ENCODE results near the gene FILIP1. TPM values are rescaled to one million over a fixed set of nuclear protein-coding genes. Genes with fewer than 3 reads are reported as not detected.
A peak's percentile ranks its signal among the peaks of the same experiment; 100 is the strongest.
"Not testable (repeated sequence)": the region's sequence is repeated elsewhere in the genome, so short reads cannot be mapped to it uniquely, and the experiment has no call there.

The FILIP1 gene
- total RNA-seq, 2 donors from 2014 or later = 0.07 to 0.08 TPM

DNA sequence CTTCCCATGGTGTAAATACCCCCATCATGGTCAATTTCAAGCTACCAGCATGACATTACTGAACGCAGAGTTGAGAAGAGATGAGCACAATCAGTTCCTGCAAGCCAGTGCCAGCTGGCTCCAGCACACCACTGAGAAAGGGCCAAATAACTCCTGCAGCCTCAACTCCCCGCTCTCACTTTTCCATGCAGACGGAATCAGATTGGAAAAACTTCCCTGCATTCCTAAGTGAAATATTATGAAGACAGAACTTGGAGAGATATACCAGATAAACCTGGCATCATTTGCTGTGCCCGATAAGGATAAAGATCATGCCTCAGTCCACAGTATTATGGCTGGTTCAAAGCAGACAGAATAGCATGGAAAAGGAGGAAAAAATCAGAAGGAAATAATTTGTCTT lies 56.7 kb downstream of the FILIP1 start:
- ATAC-seq (no peak), DNase-seq (no peak)
- Mint-ChIP-seq H3K27me3 (peaks cover 31% of the 10 kb centered on the region), H3K4me1 (no peaks in the 10 kb centered on the region), H3K36me3 (ENCODE audit: low read depth) (no peaks in the 10 kb centered on the region), H3K27ac (no peak overlapping the region), H3K4me3 (no peak overlapping the region)
- H3K9me3 ChIP-seq (ENCODE audit: control insufficient read depth, low read length, poor library complexity, severe bottlenecking) = no peaks in the 10 kb centered on the region

DNA sequence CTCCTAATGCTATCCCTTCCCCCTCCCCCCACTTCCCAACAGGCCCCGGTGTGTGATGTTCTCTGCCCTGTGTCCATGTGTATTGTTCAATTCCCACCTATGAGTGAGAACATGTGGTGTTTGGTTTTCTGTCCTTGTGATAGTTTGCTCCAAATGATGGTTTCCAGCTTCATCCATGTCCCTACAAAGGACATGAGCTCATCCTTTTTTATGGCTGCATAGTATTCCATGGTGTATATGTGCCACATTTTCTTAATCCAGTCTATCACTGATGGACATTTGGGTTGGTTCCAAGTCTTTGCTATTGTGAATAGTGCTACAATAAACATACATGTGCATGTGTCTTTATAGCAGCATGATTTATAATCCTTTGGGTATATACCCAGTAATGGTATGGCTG lies 60.8 kb downstream of the FILIP1 start:
- not testable (repeated sequence) for H3K4me1 Mint-ChIP-seq; ATAC-seq; H3K4me3 Mint-ChIP-seq; H3K27ac Mint-ChIP-seq; H3K36me3 Mint-ChIP-seq (ENCODE audit: low read depth); DNase-seq; H3K9me3 ChIP-seq (ENCODE audit: control insufficient read depth, low read length, poor library complexity, severe bottlenecking)
- H3K27me3 Mint-ChIP-seq = peaks cover 36% of the 10 kb centered on the region

DNA sequence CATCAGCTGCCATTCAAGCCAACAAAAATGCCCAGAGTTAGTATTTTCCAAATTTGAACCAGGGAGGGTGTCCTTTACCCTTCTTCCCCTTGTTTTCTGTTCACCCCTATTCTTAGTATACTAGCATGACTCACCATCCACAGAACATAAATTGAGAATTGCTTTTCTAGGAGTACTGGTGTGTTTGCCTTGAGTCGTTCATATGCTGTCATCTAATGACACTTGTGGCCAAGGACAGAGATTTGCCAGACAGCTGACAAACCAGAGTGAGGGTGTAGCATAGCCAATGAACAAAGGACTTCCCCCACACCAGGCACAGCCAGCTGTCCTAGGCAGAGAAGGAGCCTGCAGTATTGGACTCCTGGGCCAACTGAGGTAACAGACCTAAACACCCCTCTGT lies 62.2 kb downstream of the FILIP1 start:
- Mint-ChIP-seq H3K27me3 (peaks cover 27% of the 10 kb centered on the region), H3K27ac (peak overlapping the region; percentile 39), H3K36me3 (ENCODE audit: low read depth) (no peaks in the 10 kb centered on the region), H3K4me1 (no peaks in the 10 kb centered on the region), H3K4me3 (no peak overlapping the region)
- DNase-seq (no peak), ATAC-seq (no peak)
- no peaks in the 10 kb centered on the region for H3K9me3 ChIP-seq (ENCODE audit: control insufficient read depth, low read length, poor library complexity, severe bottlenecking)

DNA sequence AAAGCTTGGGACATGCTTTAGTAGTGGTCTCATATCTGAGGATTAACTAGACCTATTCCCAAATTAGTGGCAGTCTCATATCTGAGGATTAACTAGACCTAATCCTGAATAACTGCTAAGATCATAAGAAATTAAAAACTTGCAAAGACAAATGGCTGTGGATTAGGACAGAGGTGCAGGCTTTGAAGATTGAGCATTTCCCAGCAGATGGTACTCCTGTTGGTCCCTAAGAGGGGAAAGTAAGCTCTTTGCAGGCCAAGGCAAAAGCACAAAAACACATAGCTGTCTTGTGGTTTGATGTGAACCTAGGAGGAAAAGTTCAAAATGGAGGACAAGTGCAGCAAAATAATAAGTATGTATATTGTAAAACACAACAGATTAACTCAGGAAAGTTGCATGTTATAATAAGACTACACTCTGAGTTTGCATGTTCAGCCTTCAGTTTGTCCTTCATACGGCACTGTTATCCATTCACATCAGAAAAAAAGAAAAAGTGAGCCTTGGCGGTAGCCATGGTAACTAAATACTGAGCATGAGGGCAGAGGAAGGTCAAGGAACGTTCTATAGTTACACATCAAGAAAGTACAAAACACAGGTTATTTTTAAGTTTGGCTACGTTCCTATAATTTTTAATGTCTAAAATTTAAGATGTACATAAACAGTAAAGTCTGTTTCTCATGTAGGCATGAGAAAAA lies 62.8 kb downstream of the FILIP1 start:
- Mint-ChIP-seq H3K36me3 (ENCODE audit: low read depth) (no peaks in the 10 kb centered on the region), H3K4me1 (no peaks in the 10 kb centered on the region), H3K27ac (no peak overlapping the region), H3K27me3 (peaks cover 23% of the 10 kb centered on the region), H3K4me3 (no peak overlapping the region)
- H3K9me3 ChIP-seq (ENCODE audit: control insufficient read depth, low read length, poor library complexity, severe bottlenecking) = no peaks in the 10 kb centered on the region
- DNase-seq (no peak), ATAC-seq (no peak)

DNA sequence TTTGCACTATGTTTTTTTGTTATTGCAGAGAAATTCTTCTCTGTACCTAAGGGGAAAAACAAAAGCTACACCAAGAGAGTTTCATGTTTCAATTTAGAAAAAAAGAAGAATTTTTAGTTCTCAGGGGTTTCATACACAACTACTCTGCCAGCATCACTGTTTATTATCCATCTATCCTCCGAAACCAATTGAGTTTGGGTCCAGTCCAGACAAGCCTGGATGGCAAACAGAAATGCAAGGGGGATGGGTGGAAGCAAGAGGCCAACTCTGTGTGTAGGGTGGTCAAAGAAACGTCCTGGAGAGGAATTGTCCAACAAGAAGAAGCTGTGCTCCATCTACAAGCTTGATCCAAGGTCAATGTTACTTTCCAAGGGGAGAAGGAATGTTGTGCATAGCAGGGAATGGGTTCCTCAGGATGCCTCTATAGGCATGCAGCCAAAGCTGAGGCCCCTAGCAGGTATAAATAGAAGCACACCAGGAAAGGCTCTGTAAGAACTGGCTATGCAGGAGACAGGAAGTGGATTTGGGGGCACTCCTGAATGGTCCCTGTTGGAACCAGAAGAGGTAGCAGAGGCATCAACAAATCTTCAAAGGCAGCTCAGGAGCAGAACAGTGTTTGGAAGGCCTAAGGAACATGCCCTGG lies 64.4 kb downstream of the FILIP1 start:
- Mint-ChIP-seq H3K4me3 (no peak overlapping the region), H3K36me3 (ENCODE audit: low read depth) (no peaks in the 10 kb centered on the region), H3K27ac (no peak overlapping the region), H3K27me3 (peaks cover 7% of the 10 kb centered on the region), H3K4me1 (peaks cover 6% of the 10 kb centered on the region)
- ATAC-seq (no peak), DNase-seq (no peak)
- no peaks in the 10 kb centered on the region for H3K9me3 ChIP-seq (ENCODE audit: control insufficient read depth, low read length, poor library complexity, severe bottlenecking)

DNA sequence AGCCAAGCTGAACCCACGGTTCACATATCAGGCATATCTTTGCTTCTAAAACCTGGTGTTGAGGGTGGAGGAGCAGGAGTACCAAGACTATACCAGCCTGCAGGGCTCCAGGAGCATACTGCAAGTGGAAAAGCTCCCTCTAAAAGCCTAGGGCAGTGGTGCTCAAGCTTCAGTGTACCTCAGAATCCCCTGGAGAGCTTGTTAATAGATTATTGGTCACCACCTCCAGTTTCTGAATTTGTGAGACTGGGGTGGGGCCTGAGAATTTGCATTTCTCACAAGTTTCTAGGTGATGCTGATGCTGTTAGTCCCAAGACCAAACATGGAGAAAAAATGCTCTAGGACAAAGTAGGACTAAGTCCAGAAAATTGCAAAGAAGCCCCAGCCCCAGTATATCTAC lies 65.4 kb downstream of the FILIP1 start:
- DNase-seq (no peak), ATAC-seq (no peak)
- Mint-ChIP-seq H3K4me1 (peaks cover 6% of the 10 kb centered on the region), H3K36me3 (ENCODE audit: low read depth) (no peaks in the 10 kb centered on the region), H3K27ac (no peak overlapping the region), H3K4me3 (no peak overlapping the region), H3K27me3 (peaks cover 5% of the 10 kb centered on the region)
- no peaks in the 10 kb centered on the region for H3K9me3 ChIP-seq (ENCODE audit: control insufficient read depth, low read length, poor library complexity, severe bottlenecking)

DNA sequence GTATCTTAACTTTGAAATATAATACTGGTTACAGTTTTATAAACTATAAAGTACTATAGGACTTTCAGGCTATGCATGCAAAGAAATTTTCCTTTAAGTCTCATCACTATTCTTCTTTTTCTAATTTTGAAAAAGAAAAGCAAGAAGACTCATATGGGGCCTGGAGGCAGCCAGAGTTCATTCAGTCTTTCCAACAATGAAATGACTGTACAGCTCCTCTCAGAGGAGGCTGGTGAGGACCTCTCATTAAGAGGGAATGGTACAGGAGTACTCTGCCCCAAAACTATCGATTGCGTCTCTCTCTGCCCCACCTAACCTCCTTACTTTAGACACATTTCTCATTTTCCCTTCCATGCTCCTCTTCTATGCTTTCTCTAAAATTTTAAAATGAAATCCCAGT lies 66.3 kb downstream of the FILIP1 start:
- H3K36me3 Mint-ChIP-seq (ENCODE audit: low read depth) = no peaks in the 10 kb centered on the region
- H3K27me3 Mint-ChIP-seq = peaks cover 5% of the 10 kb centered on the region
- DNase-seq = no peak
- H3K4me1 Mint-ChIP-seq = peaks cover 6% of the 10 kb centered on the region
- H3K9me3 ChIP-seq (ENCODE audit: control insufficient read depth, low read length, poor library complexity, severe bottlenecking) = no peaks in the 10 kb centered on the region
- no peak overlapping the region for H3K4me3 Mint-ChIP-seq
- ATAC-seq = no peak
- H3K27ac Mint-ChIP-seq = no peak overlapping the region

DNA sequence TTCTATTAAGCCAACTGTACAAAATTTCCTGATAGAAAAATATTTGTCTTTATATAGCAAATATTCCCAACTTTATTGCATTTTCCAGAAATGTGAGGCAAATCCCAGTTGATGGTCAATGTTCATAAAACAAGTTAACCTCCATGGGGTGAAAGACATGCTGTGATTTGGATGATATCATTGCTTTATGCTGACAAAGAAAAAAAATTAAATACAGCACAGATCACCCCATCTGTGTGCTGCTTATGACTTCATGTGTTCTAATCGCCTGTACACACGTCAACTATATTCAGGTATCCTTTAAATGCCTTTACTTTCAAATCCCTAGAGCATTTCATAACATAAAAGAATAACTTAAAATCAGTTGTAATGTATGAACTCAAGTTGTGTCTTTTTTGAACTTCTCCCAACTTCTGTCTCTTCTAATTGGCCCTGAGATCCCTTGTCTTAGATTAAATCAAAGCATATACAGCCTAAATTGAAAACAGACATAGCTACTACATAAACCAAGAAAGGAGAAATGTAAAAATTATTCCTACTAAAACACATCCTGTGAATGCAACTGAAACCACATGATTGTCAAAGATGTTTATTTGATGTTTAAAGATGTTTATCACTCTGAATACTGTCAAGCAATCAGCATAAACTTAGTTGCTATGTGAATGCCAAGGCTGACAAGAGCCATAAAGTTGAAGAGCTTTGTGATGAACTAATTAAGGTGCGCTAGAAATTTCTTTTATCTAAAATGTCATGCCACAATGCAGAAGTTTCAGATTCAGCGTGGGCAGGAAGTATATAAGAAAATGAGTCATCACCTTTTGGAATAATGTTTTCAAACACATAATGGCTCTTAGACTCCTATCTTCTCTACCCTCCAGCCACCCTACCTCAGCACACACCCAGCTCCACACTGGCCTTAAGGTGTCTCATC lies 68.7 kb downstream of the FILIP1 start:
- peaks cover 6% of the 10 kb centered on the region for H3K4me1 Mint-ChIP-seq
- no peaks in the 10 kb centered on the region for H3K36me3 Mint-ChIP-seq (ENCODE audit: low read depth)
- H3K9me3 ChIP-seq (ENCODE audit: control insufficient read depth, low read length, poor library complexity, severe bottlenecking) = no peaks in the 10 kb centered on the region
- H3K4me3 Mint-ChIP-seq = no peak overlapping the region
- H3K27me3 Mint-ChIP-seq = peaks cover 10% of the 10 kb centered on the region
- ATAC-seq = no peak
- H3K27ac Mint-ChIP-seq = no peak overlapping the region
- no peak for DNase-seq

DNA sequence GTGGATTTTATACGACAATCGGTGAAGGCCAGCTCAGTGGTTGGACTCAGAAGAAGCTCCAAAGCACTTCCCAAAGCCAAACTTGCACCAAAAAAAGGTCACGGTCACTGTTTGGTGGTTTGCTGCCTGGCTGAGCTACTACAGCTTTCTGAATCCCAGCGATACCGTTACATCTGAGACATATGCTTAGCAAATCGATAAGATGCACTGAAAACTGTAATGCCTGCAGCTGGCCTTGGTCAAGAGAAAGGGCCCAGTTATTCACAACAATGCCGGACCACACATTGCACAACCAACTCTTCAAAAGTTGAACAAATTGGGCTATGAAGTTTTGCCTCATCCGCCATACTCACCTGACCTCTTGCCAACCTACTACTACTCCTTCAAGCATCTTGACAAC lies 70.2 kb downstream of the FILIP1 start:
- Mint-ChIP-seq H3K4me3 (no peak overlapping the region), H3K4me1 (peaks cover 6% of the 10 kb centered on the region), H3K27me3 (peaks cover 5% of the 10 kb centered on the region), H3K36me3 (ENCODE audit: low read depth) (no peaks in the 10 kb centered on the region), H3K27ac (no peak overlapping the region)
- no peak for DNase-seq
- no peaks in the 10 kb centered on the region for H3K9me3 ChIP-seq (ENCODE audit: control insufficient read depth, low read length, poor library complexity, severe bottlenecking)
- ATAC-seq = no peak

DNA sequence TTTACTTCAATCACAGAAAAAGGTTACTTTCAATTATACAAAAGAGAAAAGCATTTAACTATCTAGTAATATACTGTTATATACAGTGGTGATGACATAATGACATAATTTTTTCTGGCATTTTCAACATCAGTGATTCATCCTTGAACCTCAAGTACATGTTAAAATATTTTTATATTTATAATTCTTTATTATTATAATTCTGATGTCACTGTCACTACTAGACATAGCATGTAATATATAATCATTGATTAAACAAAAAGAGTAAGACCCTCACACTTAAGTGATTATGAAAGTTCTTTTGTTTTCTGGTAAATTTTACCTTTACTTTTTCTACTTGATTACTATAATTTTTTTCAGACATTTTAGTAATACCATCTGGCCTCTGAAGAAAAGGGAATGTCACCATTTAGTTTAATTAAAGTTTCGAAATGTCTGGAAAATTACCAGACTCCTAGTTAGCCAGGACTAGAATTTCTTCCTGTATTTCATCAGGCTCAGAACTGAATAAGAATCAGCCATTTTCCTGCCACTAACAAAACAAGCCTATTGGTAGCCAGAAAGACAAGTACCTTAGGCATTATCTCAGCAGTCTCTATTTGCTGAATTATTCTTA lies 71.5 kb downstream of the FILIP1 start:
- Mint-ChIP-seq H3K4me1 (peaks cover 6% of the 10 kb centered on the region), H3K4me3 (no peak overlapping the region)
- ATAC-seq = no peak

DNA sequence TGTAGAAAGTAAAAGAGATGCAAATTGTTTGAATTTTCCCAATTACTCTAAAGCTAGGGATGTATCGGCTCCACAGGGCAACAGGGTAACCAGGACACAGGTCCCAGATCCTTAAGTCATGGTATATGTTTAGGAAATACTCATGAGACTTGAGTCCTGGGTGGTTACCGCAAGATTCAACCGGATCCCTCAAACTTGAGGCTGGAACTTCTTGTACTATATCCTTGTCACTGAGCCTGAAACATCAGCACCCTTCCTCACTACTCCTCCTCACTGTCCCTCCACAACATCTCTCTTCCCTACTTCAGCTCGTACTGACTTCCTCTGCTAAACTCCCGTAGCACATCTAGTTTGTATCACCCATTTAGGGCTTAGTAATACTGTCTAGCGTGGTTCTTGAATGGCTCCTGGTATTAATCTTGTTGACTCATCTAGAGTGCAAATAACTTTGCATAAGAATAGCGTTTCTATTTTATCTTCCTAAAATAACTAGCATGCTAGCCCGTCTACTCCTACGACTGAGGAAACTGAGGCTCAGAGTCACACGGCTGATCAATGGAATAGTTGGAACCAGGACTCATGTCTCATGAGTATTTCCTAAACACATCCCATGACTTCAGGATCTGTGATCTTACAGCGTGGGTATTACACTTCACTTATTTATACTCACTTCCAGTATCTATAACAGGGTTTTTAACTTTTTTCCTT lies 72.1 kb downstream of the FILIP1 start:
- Mint-ChIP-seq H3K36me3 (ENCODE audit: low read depth) (no peaks in the 10 kb centered on the region), H3K27ac (no peak overlapping the region), H3K4me1 (peaks cover 6% of the 10 kb centered on the region), H3K4me3 (no peak overlapping the region), H3K27me3 (peaks cover 16% of the 10 kb centered on the region)
- H3K9me3 ChIP-seq (ENCODE audit: control insufficient read depth, low read length, poor library complexity, severe bottlenecking) = no peaks in the 10 kb centered on the region
- DNase-seq (no peak), ATAC-seq (no peak)

More for the DNA sequence above, 71.5 kb downstream of the FILIP1 start:
- Mint-ChIP-seq H3K27ac (no peak overlapping the region), H3K27me3 (peaks cover 16% of the 10 kb centered on the region), H3K36me3 (ENCODE audit: low read depth) (no peaks in the 10 kb centered on the region)
- DNase-seq = no peak
- no peaks in the 10 kb centered on the region for H3K9me3 ChIP-seq (ENCODE audit: control insufficient read depth, low read length, poor library complexity, severe bottlenecking)

DNA sequence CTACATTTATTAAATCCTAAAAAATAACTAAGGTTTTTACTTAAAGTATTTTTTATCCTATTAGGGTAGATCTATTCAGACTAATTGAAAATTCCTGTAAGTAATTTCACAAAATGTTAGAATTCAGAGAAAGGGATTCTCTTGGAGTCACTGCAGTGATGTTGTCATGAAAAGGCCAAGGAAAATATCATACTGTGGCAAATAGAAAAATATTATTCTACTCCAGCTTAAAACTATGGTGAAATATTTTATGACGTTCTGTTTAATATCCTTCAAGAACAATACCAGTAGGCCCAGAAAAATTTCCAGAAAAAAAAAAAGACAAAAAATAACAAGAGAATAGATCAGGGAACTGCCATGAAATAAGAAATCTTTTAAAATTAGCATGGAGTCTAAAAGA lies 73.6 kb downstream of the FILIP1 start:
- H3K9me3 ChIP-seq (ENCODE audit: control insufficient read depth, low read length, poor library complexity, severe bottlenecking) = no peaks in the 10 kb centered on the region
- Mint-ChIP-seq H3K27me3 (peaks cover 17% of the 10 kb centered on the region), H3K27ac (no peak overlapping the region), H3K4me1 (peaks cover 3% of the 10 kb centered on the region), H3K36me3 (ENCODE audit: low read depth) (no peaks in the 10 kb centered on the region), H3K4me3 (no peak overlapping the region)
- DNase-seq = no peak
- ATAC-seq = no peak
